GM12874 (cell line): ENCODE data around the gene STAG3.
A peak's percentile ranks its signal among the peaks of the same experiment; 100 is the strongest.
"Not testable (repeated sequence)": the region's sequence is repeated elsewhere in the genome, so short reads cannot be mapped to it uniquely, and the experiment has no call there.

Experiments
- CTCF ChIP-seq: IDR thresholded peaks from 2 replicates; pipeline ENCODE4 v1.5.1; 2011; ENCODE audit warnings: low read depth, mild to moderate bottlenecking, control low read depth, low read length, moderate library complexity; ENCODE audit not compliant: insufficient read depth

STAG3 gene

GRCh38 chr7:100217934-100218333 is 40.2 kb downstream of the STAG3 start:
- peak; percentile 54 for TF ChIP-seq CTCF

GRCh38 chr7:100219271-100219737 is 41.6 kb downstream of the STAG3 start:
- no peak for TF ChIP-seq CTCF

GRCh38 chr7:100219801-100220585 is 42.3 kb downstream of the STAG3 start, which contains the start of gene PVRIG:
PVRIG (plus strand) TSS chr7:100219949; CDS start chr7:100219971, 22 bp downstream.
- not testable (repeated sequence) for TF ChIP-seq CTCF

- no peak for TF ChIP-seq CTCF
Measured at GRCh38 chr7:100220586-100221230, 43.0 kb downstream of the STAG3 start.

GRCh38 chr7:100221231-100221718 is 43.6 kb downstream of the STAG3 start:
- TF ChIP-seq CTCF, result no peak

GRCh38 chr7:100221767-100222444 is 44.2 kb downstream of the STAG3 start:
- TF ChIP-seq CTCF, result no peak
